PC-3 (cell line): ENCODE measurements around the gene GATAD2B. TPM values are rescaled to one million over a fixed set of nuclear protein-coding genes. Genes with fewer than 3 reads are reported as not detected.

Experiments used
- ATAC-seq: fragments of 200-7000 bp; cut with Tn5 transposase; 2 replicates; pipeline ENCODE4 v1.9.1; 2020; ENCODE audit warnings: mild to moderate bottlenecking, moderate library complexity
- BruUV-seq: library from RNA; stranded (reverse); fragments of 400-500 nt; replicated peaks from 2 replicates; lab custom pipeline; 2021; lab: Mats Ljungman, UMichigan
- CTCF ChIA-PET: fragments of 300-600 bp; sonication (Branson Sonifier 250); formaldehyde crosslinking; loops from one replicate; lab custom pipeline; 2022; ENCODE audit warnings: antibody characterized with exemption; lab: Charles Lee
- POLR2A ChIA-PET: fragments of 300-600 bp; sonication (Branson Sonifier 250); formaldehyde crosslinking; loops from one replicate; lab custom pipeline; 2022; ENCODE audit warnings: antibody characterized with exemption; ENCODE audit not compliant: unreplicated experiment; lab: Charles Lee
- DNase-seq: peaks from one replicate; pipeline ENCODE4 v3.0.0-alpha.2; 2015
- H2AFZ ChIP-seq: fragments of 300-600 bp; sonication (generic); 2 replicates; pipeline ENCODE4 v1.6.0; 2016; ENCODE audit warnings: antibody characterized with exemption, low read length
- H3F3A ChIP-seq: fragments of 300-600 bp; sonication (generic); one replicate; pipeline ENCODE4 v1.6.0; 2017; ENCODE audit warnings: antibody characterized with exemption, low read length, control low read depth, mild to moderate bottlenecking; ENCODE audit not compliant: unreplicated experiment
- H3K27ac ChIP-seq: fragments of 300-600 bp; sonication (generic); 2 replicates; pipeline ENCODE4 v1.5.1; 2016; ENCODE audit warnings: mild to moderate bottlenecking, low read length
- H3K27me3 ChIP-seq: fragments of 300-600 bp; sonication (generic); 2 replicates; pipeline ENCODE4 v1.6.1; 2016; ENCODE audit warnings: low read length, mixed read lengths
- H3K36me3 ChIP-seq: fragments of 300-600 bp; sonication (generic); 2 replicates; pipeline ENCODE4 v1.6.1; 2016; ENCODE audit warnings: low read depth, mixed run types, low read length, mixed read lengths
- H3K4me1 ChIP-seq: fragments of 300-600 bp; sonication (generic); 2 replicates; pipeline ENCODE4 v1.5.1; 2016; ENCODE audit warnings: low read length; ENCODE audit not compliant: insufficient read depth
- H3K4me2 ChIP-seq: fragments of 300-600 bp; sonication (generic); 2 replicates; pipeline ENCODE4 v1.6.0; 2016; ENCODE audit warnings: low read length
- H3K4me3 ChIP-seq: fragments of 300-600 bp; sonication (generic); 2 replicates; pipeline ENCODE4 v1.5.1; 2016; ENCODE audit warnings: mild to moderate bottlenecking, low read length, mixed read lengths
- H3K79me2 ChIP-seq: fragments of 300-600 bp; sonication (generic); 2 replicates; pipeline ENCODE4 v1.6.1; 2017; ENCODE audit warnings: low read length, mixed read lengths
- H3K9ac ChIP-seq: fragments of 300-600 bp; sonication (generic); 2 replicates; pipeline ENCODE4 v1.6.0; 2016; ENCODE audit warnings: mild to moderate bottlenecking, low read length
- H3K9me2 ChIP-seq: fragments of 300-600 bp; sonication (generic); replicated peaks from 2 replicates; pipeline ENCODE4 v1.6.1; 2016; ENCODE audit warnings: mixed run types, low read length, mixed read lengths
- H3K9me3 ChIP-seq: fragments of 300-600 bp; sonication (generic); 2 replicates; pipeline ENCODE4 v1.6.1; 2016; ENCODE audit warnings: low read length, mixed read lengths
- H4K20me1 ChIP-seq: fragments of 300-600 bp; sonication (generic); 2 replicates; pipeline ENCODE4 v1.6.1; 2016; ENCODE audit warnings: low read length, mixed read lengths
- CTCF ChIP-seq: fragments of 300-600 bp; sonication (generic); conservative IDR thresholded peaks from 2 replicates; pipeline ENCODE4 v1.5.1; 2017; ENCODE audit warnings: antibody characterized with exemption, low read depth, mild to moderate bottlenecking, low read length
- EZH2 ChIP-seq: fragments of 300-600 bp; sonication (generic); IDR thresholded peaks from one replicate; pipeline ENCODE4 v1.6.1; 2017; ENCODE audit warnings: antibody characterized with exemption, mild to moderate bottlenecking, low read length; ENCODE audit not compliant: unreplicated experiment
- EZH2phosphoT487 ChIP-seq: fragments of 300-600 bp; sonication (generic); IDR thresholded peaks from 2 replicates; pipeline ENCODE4 v1.6.1; 2018; ENCODE audit warnings: mild to moderate bottlenecking, antibody characterized with exemption, low read length, borderline replicate concordance
- intact Hi-C: fragments of 100-400 bp; cut with micrococcal nuclease; formaldehyde crosslinking; loops from 2 replicates; pipeline ENCODE4 v1.9.0; 2023
- total RNA-seq: library from RNA; depleted of rRNA; stranded (reverse); fragments of >200 nt; gene quantifications from 2 replicates; pipeline ENCODE4 v1.2.3, GENCODE V29; 2014

The GATAD2B gene
- total RNA-seq, 1 experiment from 2014 or later = 7.2 TPM

- no peaks in the 10 kb centered on the region for H4K20me1 ChIP-seq
- BruUV-seq = TSS peak; percentile 39
- H3K79me2 ChIP-seq = no peaks in the 10 kb centered on the region
- H3K27ac ChIP-seq = no peak overlapping the region
- H3K27me3 ChIP-seq = no peaks in the 10 kb centered on the region
- no peak for ATAC-seq
- H3K9ac ChIP-seq = no peak overlapping the region
- H3K4me2 ChIP-seq = no peak overlapping the region
- H3K9me3 ChIP-seq = no peaks in the 10 kb centered on the region
- intact Hi-C loops = no loop called here
- no peaks in the 10 kb centered on the region for H3F3A ChIP-seq
- no peak overlapping the region for H3K4me3 ChIP-seq
- ChIA-PET CTCF (no interaction called here), POLR2A (interaction anchor here (0.6 kb wide), 1 partner anchor 43 kb away, joined by 3 read pairs; no protein-coding TSS in a partner anchor)
- H3K36me3 ChIP-seq = peaks cover 20% of the 10 kb centered on the region; the same call in 1 of the 2 replicates
- no peaks in the 10 kb centered on the region for H3K9me2 ChIP-seq
- no peak for DNase-seq
- H3K4me1 ChIP-seq = peaks cover 11% of the 10 kb centered on the region
- no peak for TF ChIP-seq EZH2
- TF ChIP-seq CTCF = no peak
- TF ChIP-seq EZH2phosphoT487 = no peak
- H2AFZ ChIP-seq = no peak overlapping the region
Observed at GRCh38 chr1:153773096-153773921, 149.5 kb downstream of the GATAD2B start.

- Histone ChIP-seq H3K79me2 (no peaks in the 10 kb centered on the region), H3K4me1 (peaks cover 11% of the 10 kb centered on the region), H3K9me3 (no peaks in the 10 kb centered on the region), H3K9me2 (no peaks in the 10 kb centered on the region), H3F3A (no peaks in the 10 kb centered on the region), H3K27ac (no peak overlapping the region), H4K20me1 (no peaks in the 10 kb centered on the region), H3K4me3 (no peak overlapping the region), H3K9ac (no peak overlapping the region), H3K36me3 (peaks cover 33% of the 10 kb centered on the region; the same call in 1 of the 2 replicates), H3K27me3 (no peaks in the 10 kb centered on the region), H3K4me2 (no peak overlapping the region), H2AFZ (no peak overlapping the region)
- no TSS peak for BruUV-seq
- ChIA-PET POLR2A (interaction anchor here (0.7 kb wide), 1 partner anchor 161 kb away, joined by 4 read pairs; no protein-coding TSS in a partner anchor), CTCF (no interaction called here)
- no peak for ATAC-seq
- no peak for DNase-seq
- TF ChIP-seq CTCF (peak; percentile 55; the same call in 1 of the 2 replicates), EZH2phosphoT487 (no peak), EZH2 (no peak)
- intact Hi-C loops = no loop called here
Observed at GRCh38 chr1:153771841-153772593, 150.8 kb downstream of the GATAD2B start.
